Epithelial cell of prostate (primary cell): Measurements from ENCODE around the gene SNX15.

ENCODE experiments used
- DNase-seq: peaks from one replicate; pipeline ENCODE4 v3.0.0-alpha.2; 2011; ENCODE audit warnings: low read depth, low spot score
- H3K27ac ChIP-seq: fragments of 450-650 bp; 2 replicates; pipeline ENCODE4 v1.5.1; 2017; ENCODE audit warnings: mild to moderate bottlenecking

SNX15 gene

GRCh38 chr11:65047581-65048422 lies 20.6 kb downstream of the SNX15 start:
- no peak for DNase-seq
- no peak overlapping the region for H3K27ac ChIP-seq

GRCh38 chr11:65051398-65051858 lies 24.2 kb downstream of the SNX15 start:
- no peak for DNase-seq

GRCh38 chr11:65053827-65054508 lies 26.7 kb downstream of the SNX15 start:
- no peak for DNase-seq
- H3K27ac ChIP-seq: no peak overlapping the region

More at GRCh38 chr11:65051398-65051858, 24.2 kb downstream of the SNX15 start:
- no peak overlapping the region for H3K27ac ChIP-seq

- H3K27ac ChIP-seq: no peak overlapping the region
- no peak for DNase-seq
These were observed 28.3 kb downstream of the SNX15 start for GRCh38 chr11:65055538-65055937.

GRCh38 chr11:65056999-65057398 lies 29.8 kb downstream of the SNX15 start:
- DNase-seq: no peak
- H3K27ac ChIP-seq: no peak overlapping the region

GRCh38 chr11:65057526-65057925 lies 30.3 kb downstream of the SNX15 start:
- no peak overlapping the region for H3K27ac ChIP-seq
- DNase-seq: no peak

GRCh38 chr11:65058012-65058411 lies 30.8 kb downstream of the SNX15 start:
- no peak for DNase-seq
- no peak overlapping the region for H3K27ac ChIP-seq

GRCh38 chr11:65058419-65059054 lies 31.3 kb downstream of the SNX15 start, which contains the start of gene NAALADL1:
Gene NAALADL1 (minus strand): TSS chr11:65058553. CDS start chr11:65058521, 32 bp downstream.
- H3K27ac ChIP-seq: no peak within 1 kb of the TSS
- no peak for DNase-seq

- no peak overlapping the region for H3K27ac ChIP-seq
- DNase-seq: no peak
These were observed 32.3 kb downstream of the SNX15 start for GRCh38 chr11:65059523-65059922.

- no peak overlapping the region for H3K27ac ChIP-seq
- DNase-seq: no peak
These were observed 33.0 kb downstream of the SNX15 start for GRCh38 chr11:65059959-65060824.

- no peak for DNase-seq
- no peak overlapping the region for H3K27ac ChIP-seq
These were observed 33.7 kb downstream of the SNX15 start for GRCh38 chr11:65060913-65061408.

GRCh38 chr11:65063532-65063931 lies 36.3 kb downstream of the SNX15 start:
- no peak for DNase-seq
- H3K27ac ChIP-seq: no peak overlapping the region

- H3K27ac ChIP-seq: no peak overlapping the region
- no peak for DNase-seq
These were observed 37.6 kb downstream of the SNX15 start for GRCh38 chr11:65064847-65065240.

GRCh38 chr11:65065851-65066250 lies 38.6 kb downstream of the SNX15 start:
- no peak for DNase-seq
- no peak overlapping the region for H3K27ac ChIP-seq

- H3K27ac ChIP-seq: no peak overlapping the region
- no peak for DNase-seq
These were observed 39.1 kb downstream of the SNX15 start for GRCh38 chr11:65066315-65066714.

- H3K27ac ChIP-seq: no peak overlapping the region
- DNase-seq: no peak
These were observed 39.6 kb downstream of the SNX15 start for GRCh38 chr11:65066805-65067291.

GRCh38 chr11:65067446-65067845 lies 40.2 kb downstream of the SNX15 start:
- no peak overlapping the region for H3K27ac ChIP-seq
- no peak for DNase-seq

- no peak overlapping the region for H3K27ac ChIP-seq
- no peak for DNase-seq
These were observed 42.0 kb downstream of the SNX15 start for GRCh38 chr11:65069217-65069616.

- H3K27ac ChIP-seq: no peak overlapping the region
- DNase-seq: no peak
These were observed 44.8 kb downstream of the SNX15 start for GRCh38 chr11:65071907-65072630.
